ENCODE results near the gene GRIN3A.

DNA sequence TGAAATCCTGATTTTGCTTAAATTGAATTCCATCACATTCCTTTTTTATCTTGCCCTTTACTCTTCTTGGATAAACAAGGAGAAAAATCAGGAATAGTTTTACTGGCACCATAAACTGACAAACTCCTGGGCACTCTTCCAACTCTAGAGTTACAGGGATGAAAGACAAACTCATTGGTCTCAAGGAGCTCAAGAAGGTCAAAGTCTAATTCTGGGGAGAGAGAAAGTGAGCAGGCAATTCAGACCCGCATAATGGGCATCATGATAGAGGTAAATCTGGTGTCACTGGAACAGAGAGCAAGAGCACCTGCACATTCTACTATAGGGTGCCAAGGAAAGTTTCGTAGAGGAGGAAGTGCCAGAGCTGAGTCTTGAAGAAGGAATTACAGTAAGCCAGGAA lies 64.8 kb downstream of the GRIN3A start:
- TF ChIP-seq, protein P1, sequence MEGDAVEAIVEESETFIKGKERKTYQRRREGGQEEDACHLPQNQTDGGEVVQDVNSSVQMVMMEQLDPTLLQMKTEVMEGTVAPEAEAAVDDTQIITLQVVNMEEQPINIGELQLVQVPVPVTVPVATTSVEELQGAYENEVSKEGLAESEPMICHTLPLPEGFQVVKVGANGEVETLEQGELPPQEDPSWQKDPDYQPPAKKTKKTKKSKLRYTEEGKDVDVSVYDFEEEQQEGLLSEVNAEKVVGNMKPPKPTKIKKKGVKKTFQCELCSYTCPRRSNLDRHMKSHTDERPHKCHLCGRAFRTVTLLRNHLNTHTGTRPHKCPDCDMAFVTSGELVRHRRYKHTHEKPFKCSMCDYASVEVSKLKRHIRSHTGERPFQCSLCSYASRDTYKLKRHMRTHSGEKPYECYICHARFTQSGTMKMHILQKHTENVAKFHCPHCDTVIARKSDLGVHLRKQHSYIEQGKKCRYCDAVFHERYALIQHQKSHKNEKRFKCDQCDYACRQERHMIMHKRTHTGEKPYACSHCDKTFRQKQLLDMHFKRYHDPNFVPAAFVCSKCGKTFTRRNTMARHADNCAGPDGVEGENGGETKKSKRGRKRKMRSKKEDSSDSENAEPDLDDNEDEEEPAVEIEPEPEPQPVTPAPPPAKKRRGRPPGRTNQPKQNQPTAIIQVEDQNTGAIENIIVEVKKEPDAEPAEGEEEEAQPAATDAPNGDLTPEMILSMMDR (IDR thresholded peaks at IDR 0.05): no peak
- TF ChIP-seq POLR2A (IDR thresholded peaks at IDR 0.05): no peak

All from esophagus squamous epithelium (tissue), 4 donors.